Measurements from ENCODE around the gene PCNX2. TPM values are rescaled to one million over a fixed set of nuclear protein-coding genes. Genes with fewer than 3 reads are reported as not detected.

Gene PCNX2
- total RNA-seq, 6 experiments from 2014 or later: 9.9 to 15.6 (median 13.5) TPM

DNA sequence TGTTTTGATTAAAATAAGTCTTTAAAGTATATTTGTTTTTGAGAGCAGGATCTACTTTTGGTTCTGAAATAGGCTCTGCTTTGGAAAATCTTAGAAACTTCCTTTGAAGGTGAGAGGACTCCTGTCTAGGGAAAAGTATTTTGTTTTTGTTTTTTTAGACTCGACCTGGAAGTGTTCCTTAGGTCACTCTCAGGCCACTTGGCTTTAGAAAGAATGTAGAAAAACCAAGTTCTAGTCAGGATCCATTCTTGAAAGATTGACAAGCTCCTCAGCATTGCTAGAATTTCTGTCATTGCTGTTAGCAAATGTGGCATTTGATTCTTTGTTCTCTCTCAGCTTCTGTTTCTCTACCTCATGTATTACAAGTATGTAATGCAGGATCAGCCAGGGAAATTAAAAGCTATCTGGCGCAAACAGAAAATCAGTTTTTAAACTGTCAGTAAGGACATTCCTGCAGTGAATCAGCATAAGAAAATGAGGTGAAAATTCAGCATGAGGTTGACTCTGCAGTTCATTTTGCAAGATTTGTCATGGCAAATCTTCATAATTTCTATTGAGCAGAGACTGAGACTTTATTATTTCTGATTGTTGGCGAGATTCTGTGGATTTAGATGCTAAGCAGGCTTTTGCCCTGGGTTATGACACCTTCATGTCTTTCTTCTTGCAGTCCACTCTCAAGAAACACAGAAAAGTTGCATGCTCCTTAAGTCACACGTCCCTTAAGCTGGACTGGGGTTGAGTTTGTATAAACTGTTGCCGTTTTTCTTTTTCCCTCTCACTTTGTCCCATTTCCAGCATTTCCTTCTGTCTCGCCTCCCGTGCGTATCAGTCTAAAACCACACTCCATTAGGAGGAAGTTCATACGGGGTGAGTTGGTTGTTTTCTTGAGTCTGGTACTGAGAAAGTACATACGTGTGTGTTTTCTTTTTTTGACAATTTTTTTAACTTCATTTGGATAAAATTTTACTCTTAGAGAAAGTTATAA, 332.5 kb downstream of the PCNX2 start:
- H3K27ac Mint-ChIP-seq: no peak overlapping the region
- peaks cover 5% of the 10 kb centered on the region; the same call in 1 of the 2 replicates for H3K9me3 Mint-ChIP-seq
- no peaks in the 10 kb centered on the region for H3K27me3 Mint-ChIP-seq (ENCODE audit: insufficient read depth)
- DNase-seq: peak; percentile 18
- peaks cover 16% of the 10 kb centered on the region for H3K4me1 Mint-ChIP-seq (ENCODE audit: low read depth)
- peaks cover 13% of the 10 kb centered on the region for H3K36me3 Mint-ChIP-seq (ENCODE audit: low read depth)
- no peak overlapping the region for H3K4me3 Mint-ChIP-seq
- TF ChIP-seq, protein P1, sequence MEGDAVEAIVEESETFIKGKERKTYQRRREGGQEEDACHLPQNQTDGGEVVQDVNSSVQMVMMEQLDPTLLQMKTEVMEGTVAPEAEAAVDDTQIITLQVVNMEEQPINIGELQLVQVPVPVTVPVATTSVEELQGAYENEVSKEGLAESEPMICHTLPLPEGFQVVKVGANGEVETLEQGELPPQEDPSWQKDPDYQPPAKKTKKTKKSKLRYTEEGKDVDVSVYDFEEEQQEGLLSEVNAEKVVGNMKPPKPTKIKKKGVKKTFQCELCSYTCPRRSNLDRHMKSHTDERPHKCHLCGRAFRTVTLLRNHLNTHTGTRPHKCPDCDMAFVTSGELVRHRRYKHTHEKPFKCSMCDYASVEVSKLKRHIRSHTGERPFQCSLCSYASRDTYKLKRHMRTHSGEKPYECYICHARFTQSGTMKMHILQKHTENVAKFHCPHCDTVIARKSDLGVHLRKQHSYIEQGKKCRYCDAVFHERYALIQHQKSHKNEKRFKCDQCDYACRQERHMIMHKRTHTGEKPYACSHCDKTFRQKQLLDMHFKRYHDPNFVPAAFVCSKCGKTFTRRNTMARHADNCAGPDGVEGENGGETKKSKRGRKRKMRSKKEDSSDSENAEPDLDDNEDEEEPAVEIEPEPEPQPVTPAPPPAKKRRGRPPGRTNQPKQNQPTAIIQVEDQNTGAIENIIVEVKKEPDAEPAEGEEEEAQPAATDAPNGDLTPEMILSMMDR (IDR thresholded peaks at IDR 0.05): no peak

DNA sequence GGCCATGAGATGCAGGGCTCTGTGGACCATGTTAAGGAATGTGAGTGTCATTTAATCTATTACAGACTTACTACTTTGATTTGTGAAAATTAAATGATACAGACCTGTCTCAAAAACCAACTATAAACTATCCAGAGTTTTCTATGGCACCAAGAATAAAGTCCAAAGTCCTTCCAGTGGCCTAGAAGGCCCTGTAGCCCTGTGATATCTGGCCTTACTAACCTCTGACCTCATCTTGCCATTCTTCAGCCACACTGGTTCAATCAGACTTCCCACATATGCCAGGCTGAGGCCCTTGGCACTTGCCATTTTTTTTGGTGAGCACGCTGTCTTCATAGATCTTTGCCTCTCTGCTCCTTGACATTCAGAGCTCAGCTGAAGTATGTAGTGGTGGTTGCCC, 337.5 kb downstream of the PCNX2 start:
- TF ChIP-seq, protein P1 (IDR thresholded peaks at IDR 0.05): no peak
- peaks cover 20% of the 10 kb centered on the region for H3K4me1 Mint-ChIP-seq (ENCODE audit: low read depth)
- no peak overlapping the region for H3K4me3 Mint-ChIP-seq
- H3K9me3 Mint-ChIP-seq: peaks cover 5% of the 10 kb centered on the region; the same call in 1 of the 2 replicates
- peaks cover 32% of the 10 kb centered on the region for H3K36me3 Mint-ChIP-seq (ENCODE audit: low read depth)
- no peaks in the 10 kb centered on the region; the same call in 1 of the 2 replicates for H3K27me3 Mint-ChIP-seq (ENCODE audit: insufficient read depth)
- no peak for DNase-seq
- no peak overlapping the region for H3K27ac Mint-ChIP-seq

DNA sequence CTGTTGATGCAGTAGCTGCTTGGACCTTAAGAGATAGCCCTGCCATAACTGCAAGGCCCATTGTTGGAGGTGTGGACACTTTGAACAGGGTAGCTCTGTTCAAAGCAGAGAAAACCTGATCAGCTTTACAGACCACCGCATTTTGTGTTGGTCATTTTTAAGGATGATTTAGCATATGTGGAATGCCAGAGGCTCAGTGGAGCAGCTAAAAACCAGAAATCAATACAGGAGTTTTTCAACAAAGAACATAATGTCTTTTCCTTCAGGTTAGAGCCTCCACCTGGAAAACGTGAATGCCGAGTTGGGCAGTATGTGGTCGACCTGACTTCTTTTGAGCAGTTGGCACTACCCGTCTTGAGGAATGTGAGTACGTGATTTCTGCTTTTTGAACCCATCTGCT, 339.4 kb downstream of the PCNX2 start:
- H3K9me3 Mint-ChIP-seq: peaks cover 5% of the 10 kb centered on the region; the same call in 1 of the 2 replicates

DNA sequence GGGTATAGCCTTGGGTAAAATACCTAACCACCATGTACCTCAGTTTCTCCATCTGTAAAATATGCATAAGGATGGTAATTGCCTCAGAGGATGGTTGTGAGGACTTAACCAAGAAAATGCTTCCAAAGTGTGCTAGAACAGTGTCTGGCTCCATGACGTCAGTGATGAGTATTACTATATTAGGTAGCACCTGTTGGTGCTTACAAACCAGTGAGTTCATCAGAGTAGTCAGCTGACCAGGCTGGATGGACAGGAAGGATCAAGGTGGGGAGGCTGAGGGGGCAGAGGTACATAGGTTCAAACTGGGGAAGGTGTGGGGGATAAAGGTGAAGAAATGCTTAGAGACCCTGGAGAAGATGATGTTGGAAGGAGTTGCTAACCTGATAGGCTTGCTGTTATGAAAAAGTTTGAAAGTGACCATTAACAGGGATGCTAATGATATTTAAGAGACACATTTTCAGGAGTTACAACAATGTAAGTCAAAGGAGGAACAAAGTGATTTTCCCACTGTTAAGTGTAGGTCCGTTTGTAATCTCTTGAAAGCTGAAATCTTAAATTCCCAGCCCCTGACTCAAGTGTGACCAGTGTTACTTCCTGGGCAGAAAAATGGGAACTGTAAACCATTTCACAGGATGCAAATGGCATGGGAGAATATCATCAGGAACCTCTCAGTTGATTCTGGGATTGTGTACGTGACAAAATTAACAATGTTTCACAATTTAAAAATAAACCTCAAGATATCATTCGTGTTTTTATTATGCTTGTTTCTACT, 340.7 kb downstream of the PCNX2 start:
- TF ChIP-seq, protein P1 (IDR thresholded peaks at IDR 0.05): no peak
- H3K36me3 Mint-ChIP-seq (ENCODE audit: low read depth): peaks cover 32% of the 10 kb centered on the region
- peaks cover 5% of the 10 kb centered on the region; the same call in 1 of the 2 replicates for H3K9me3 Mint-ChIP-seq
- H3K27ac Mint-ChIP-seq: no peak overlapping the region
- no peak overlapping the region for H3K4me3 Mint-ChIP-seq
- H3K27me3 Mint-ChIP-seq (ENCODE audit: insufficient read depth): no peaks in the 10 kb centered on the region; the same call in 1 of the 2 replicates
- no peak for DNase-seq
- H3K4me1 Mint-ChIP-seq (ENCODE audit: low read depth): peaks cover 37% of the 10 kb centered on the region

More for the DNA sequence above, 339.4 kb downstream of the PCNX2 start:
- Mint-ChIP-seq H3K4me3 (no peak overlapping the region), H3K4me1 (ENCODE audit: low read depth) (peaks cover 30% of the 10 kb centered on the region), H3K27ac (no peak overlapping the region), H3K27me3 (ENCODE audit: insufficient read depth) (no peaks in the 10 kb centered on the region; the same call in 1 of the 2 replicates), H3K36me3 (ENCODE audit: low read depth) (peaks cover 32% of the 10 kb centered on the region)
- no peak for DNase-seq
- TF ChIP-seq, protein P1 (IDR thresholded peaks at IDR 0.05): no peak
